Measurements from ENCODE around the gene TIMM23.
"Not testable (repeated sequence)": the region's sequence is repeated elsewhere in the genome, so short reads cannot be mapped to it uniquely, and the experiment has no call there.

TIMM23 gene

GRCh38 chr10:46022978-46023702 lies 50.9 kb downstream of the TIMM23 start:
- peak; percentile 30 for DNase-seq (ENCODE audit: low read depth, low spot score)

GRCh38 chr10:46024948-46025347 lies 52.7 kb downstream of the TIMM23 start:
- DNase-seq (ENCODE audit: low read depth, low spot score): no peak

GRCh38 chr10:46025406-46025805 lies 53.1 kb downstream of the TIMM23 start:
- DNase-seq (ENCODE audit: low read depth, low spot score): no peak

- DNase-seq (ENCODE audit: low read depth, low spot score): no peak
Measured at GRCh38 chr10:46026106-46026505, 53.8 kb downstream of the TIMM23 start.

GRCh38 chr10:46028584-46029460 lies 56.5 kb downstream of the TIMM23 start:
- DNase-seq (ENCODE audit: low read depth, low spot score): no peak

GRCh38 chr10:46029461-46030030 lies 57.3 kb downstream of the TIMM23 start:
- no peak for DNase-seq (ENCODE audit: low read depth, low spot score)

GRCh38 chr10:46030091-46030937 lies 58.0 kb downstream of the TIMM23 start, which contains the start of gene NCOA4:
Gene NCOA4 (minus strand): TSS chr10:46030623. CDS start chr10:46016680, 13,943 bp downstream.
- peak; percentile 95 for DNase-seq (ENCODE audit: low read depth, low spot score)

- no peak for DNase-seq (ENCODE audit: low read depth, low spot score)
Measured at GRCh38 chr10:46031648-46032532, 59.6 kb downstream of the TIMM23 start.

GRCh38 chr10:46033602-46034011 lies 61.3 kb downstream of the TIMM23 start:
- DNase-seq (ENCODE audit: low read depth, low spot score): no peak

- no peak for DNase-seq (ENCODE audit: low read depth, low spot score)
Measured at GRCh38 chr10:46035923-46036849, 63.9 kb downstream of the TIMM23 start.

GRCh38 chr10:46037107-46037825 lies 65.0 kb downstream of the TIMM23 start:
- DNase-seq (ENCODE audit: low read depth, low spot score): no peak

GRCh38 chr10:46040004-46040403 lies 67.7 kb downstream of the TIMM23 start:
- DNase-seq (ENCODE audit: low read depth, low spot score): no peak

- DNase-seq (ENCODE audit: low read depth, low spot score): no peak
Measured at GRCh38 chr10:46042527-46042926, 70.2 kb downstream of the TIMM23 start.

- DNase-seq (ENCODE audit: low read depth, low spot score): no peak
Measured at GRCh38 chr10:46046261-46046660, 74.0 kb downstream of the TIMM23 start, which contains the start of gene MSMB. Gene MSMB (minus strand): TSS chr10:46046269. CDS start chr10:46046237, 32 bp downstream.

- no peak for DNase-seq (ENCODE audit: low read depth, low spot score)
Measured at GRCh38 chr10:46048152-46048551, 75.9 kb downstream of the TIMM23 start.

- not testable (repeated sequence) for DNase-seq (ENCODE audit: low read depth, low spot score)
Measured at GRCh38 chr10:46049497-46049831, 77.2 kb downstream of the TIMM23 start.

GRCh38 chr10:46050941-46051623 lies 78.8 kb downstream of the TIMM23 start:
- DNase-seq (ENCODE audit: low read depth, low spot score): no peak

Data from iPS DF 19.7 (cell line).